Endothelial cell of umbilical vein (primary cell): ENCODE data around the gene SCARF2. TPM values are rescaled to one million over a fixed set of nuclear protein-coding genes. Genes with fewer than 3 reads are reported as not detected.
"Not testable (repeated sequence)": the region's sequence is repeated elsewhere in the genome, so short reads cannot be mapped to it uniquely, and the experiment has no call there.

Source experiments
- BruUV-seq: library from RNA; stranded (reverse); fragments of 400-500 nt; replicated peaks from 2 replicates; lab custom pipeline; 2021; lab: Mats Ljungman, UMichigan
- CTCF ChIA-PET: fragments of 300-600, 350-600 bp; sonication (Branson Sonifier 250); formaldehyde crosslinking; loops from one replicate; lab custom pipeline; 2021; ENCODE audit warnings: antibody characterized with exemption, inconsistent platforms; lab: Charles Lee
- POLR2A ChIA-PET: fragments of 300-600, 350-600 bp; sonication (Branson Sonifier 250); formaldehyde crosslinking; loops from one replicate; lab custom pipeline; 2021; ENCODE audit warnings: antibody characterized with exemption, inconsistent platforms; lab: Charles Lee
- DNase-seq: peaks from one replicate; pipeline ENCODE4 v3.0.0-alpha.2; 2011; ENCODE audit warnings: low read depth, low spot score
- FAIRE-seq: peaks from 2 replicates; lab custom pipeline; 2011; peaks lifted over from hg19 to GRCh38; lab: Jason Lieb, UNC
- H2AFZ ChIP-seq: 2 replicates; pipeline ENCODE4 v1.6.0; 2012; ENCODE audit warnings: low read depth, low read length, control low read depth, inconsistent platforms
- H3K27ac ChIP-seq: 2 replicates; pipeline ENCODE4 v1.5.1; 2011; ENCODE audit warnings: low read depth, mild to moderate bottlenecking, control low read depth, low read length, moderate library complexity; ENCODE audit not compliant: insufficient read depth
- H3K27me3 ChIP-seq, 2 experiments: 2 replicates each; pipeline versions ENCODE4 v1.6.0 to v1.6.1; 2011; ENCODE audit warnings: low read length in 2 of 2, mixed read lengths in 1 of 2; ENCODE audit not compliant: control insufficient read depth in 2 of 2, insufficient read depth in 2 of 2
- H3K36me3 ChIP-seq, 2 experiments: 2 replicates in 1 of 2; 3 replicates in 1 of 2; pipeline ENCODE4 v1.5.1; 2011; ENCODE audit warnings: low read length in 2 of 2, mild to moderate bottlenecking in 1 of 2, moderate library complexity in 1 of 2; ENCODE audit not compliant: control insufficient read depth in 2 of 2, insufficient read depth in 2 of 2; ENCODE audit errors: extremely low read depth in 1 of 2
- H3K4me1 ChIP-seq: 3 replicates; pipeline ENCODE4 v1.5.1; 2011; ENCODE audit warnings: mild to moderate bottlenecking, low read length; ENCODE audit not compliant: control insufficient read depth, insufficient read depth; ENCODE audit errors: extremely low read depth
- H3K4me2 ChIP-seq: 2 replicates; pipeline ENCODE4 v1.6.1; 2011; ENCODE audit warnings: low read length, control low read depth, mixed read lengths; ENCODE audit not compliant: insufficient read depth
- H3K4me3 ChIP-seq, 3 experiments: fragments of 200-600 bp in 1 of 3; sonication (generic), shearing (Covaris generic) in 1 of 3; replicated peaks in 1 of 3; 2 replicates each; pipeline ENCODE4 v1.5.1; 2011 to 2016; ENCODE audit warnings: control low read depth in 3 of 3, low read length in 3 of 3, mild to moderate bottlenecking in 2 of 3, inconsistent platforms in 1 of 3, low read depth in 1 of 3, moderate library complexity in 1 of 3; ENCODE audit not compliant: insufficient read depth in 1 of 3
- H3K79me2 ChIP-seq: 2 replicates; pipeline ENCODE4 v1.6.0; 2012; ENCODE audit warnings: low read length, inconsistent platforms; ENCODE audit not compliant: control insufficient read depth, insufficient read depth
- H3K9ac ChIP-seq: replicated peaks from 2 replicates; pipeline ENCODE3; 2011; ENCODE audit warnings: low read length, control low read depth; ENCODE audit not compliant: insufficient read depth; ENCODE audit errors: extremely low read depth
- H3K9me1 ChIP-seq: replicated peaks from 3 replicates; pipeline ENCODE4 v1.6.0; 2011; ENCODE audit warnings: mild to moderate bottlenecking, low read length; ENCODE audit not compliant: control insufficient read depth, insufficient read depth; ENCODE audit errors: extremely low read depth
- H3K9me3 ChIP-seq: replicated peaks from 2 replicates; pipeline ENCODE4 v1.5.1; 2012; ENCODE audit warnings: low read length, inconsistent platforms; ENCODE audit not compliant: control insufficient read depth, insufficient read depth
- H4K20me1 ChIP-seq: replicated peaks from 2 replicates; pipeline ENCODE3; 2011; ENCODE audit warnings: mild to moderate bottlenecking, low read length; ENCODE audit not compliant: control insufficient read depth, insufficient read depth; ENCODE audit errors: extremely low read depth
- CTCF ChIP-seq, 2 donors: IDR thresholded peaks; 1 replicate in 1 of 2; 2 replicates in 1 of 2; pipeline ENCODE4 v1.5.1; 2011; ENCODE audit warnings: low read length in 2 of 2, mild to moderate bottlenecking in 2 of 2, moderate library complexity in 2 of 2, control low read depth in 1 of 2, inconsistent platforms in 1 of 2, low read depth in 1 of 2; ENCODE audit not compliant: insufficient read depth in 1 of 2; ENCODE audit errors: extremely low read depth in 1 of 2
- EZH2 ChIP-seq: IDR thresholded peaks from 2 replicates; pipeline ENCODE4 v1.6.1; 2012; ENCODE audit warnings: borderline replicate concordance, low read depth, mild to moderate bottlenecking, moderate library complexity, low read length, inconsistent platforms; ENCODE audit not compliant: severe bottlenecking
- FOS ChIP-seq: IDR thresholded peaks from 2 replicates; pipeline ENCODE4 v1.6.1; 2011; ENCODE audit warnings: mild to moderate bottlenecking, low read length, moderate library complexity, borderline replicate concordance; ENCODE audit not compliant: insufficient read depth
- GATA2 ChIP-seq: IDR thresholded peaks from 2 replicates; pipeline ENCODE4 v1.7.0; 2011; ENCODE audit warnings: low read depth, mild to moderate bottlenecking, moderate library complexity, mixed read lengths, low read length; ENCODE audit not compliant: insufficient read length, insufficient read depth
- JUN ChIP-seq: IDR thresholded peaks from 2 replicates; pipeline ENCODE4 v1.6.1; 2011; ENCODE audit warnings: borderline replicate concordance, low read depth; ENCODE audit not compliant: insufficient read length, insufficient read depth
- MAX ChIP-seq: IDR thresholded peaks from 2 replicates; pipeline ENCODE4 v1.6.1; 2011; ENCODE audit not compliant: insufficient read depth, insufficient read length
- MYC ChIP-seq: IDR thresholded peaks from one replicate; pipeline ENCODE4 v1.6.1; 2011; ENCODE audit warnings: mild to moderate bottlenecking, low read depth, low read length
- POLR2A ChIP-seq: IDR thresholded peaks from 2 replicates; pipeline ENCODE4 v1.6.1; 2012; ENCODE audit warnings: low read depth, mild to moderate bottlenecking, control low read depth, low read length
- POLR2AphosphoS5 ChIP-seq: IDR thresholded peaks from 2 replicates; pipeline ENCODE4 v1.6.1; 2012; ENCODE audit warnings: low read depth, mild to moderate bottlenecking, control low read depth, low read length, moderate library complexity; ENCODE audit not compliant: insufficient read depth
- dilution Hi-C: fragments of 300-500 bp; cut with MboI; formaldehyde crosslinking; loops from one replicate; pipeline ENCODE4 v1.15.0; 2019; ENCODE audit warnings: low sequenced_read_pairs; ENCODE audit not compliant: extremely low pct_ligation_motif_present
- intact Hi-C: fragments of 100-400 bp; cut with micrococcal nuclease; formaldehyde crosslinking; loops from one replicate; pipeline ENCODE4 v1.10.0; 2022
- polyA plus RNA-seq, 4 experiments: library from polyadenylated mRNA; depleted of rRNA in 3 of 4; stranded (reverse) in 3 of 4; unstranded in 1 of 4; fragments of >200 nt; gene quantifications; 2 replicates each; pipeline versions ENCODE4 v1.2.1 to v1.2.3, GENCODE V29; 2011 to 2012; ENCODE audit warnings: missing spikeins in 1 of 4
- total RNA-seq: library from RNA; stranded (reverse); gene quantifications from 2 replicates; pipeline ENCODE4 v1.2.3, GENCODE V29; 2021

Gene SCARF2
- total and polyA plus RNA-seq, 2 donors (not counting 3 experiments of a cell fraction or from before 2014, with no cell fraction given) = 15.7 to 20.1 TPM

- no peak overlapping the region for H2AFZ ChIP-seq
- H3K4me2 ChIP-seq = no peak overlapping the region
- DNase-seq (no peak), FAIRE-seq (no peak)
- POLR2A ChIA-PET = no interaction called here
- TF ChIP-seq POLR2A = no peak
- no peak for TF ChIP-seq GATA2
- TF ChIP-seq EZH2 = no peak
- no peak for TF ChIP-seq JUN
- no peak for TF ChIP-seq POLR2AphosphoS5
- no peak for TF ChIP-seq MAX
- TF ChIP-seq FOS = no peak
- TF ChIP-seq MYC = no peak
- no peak for TF ChIP-seq CTCF (IDR thresholded peaks at IDR 0.05; ENCODE audit: extremely low read depth in 1 of 2, insufficient read depth in 1 of 2, low read depth in 1 of 2, low read length in 2 of 2)
- no peak overlapping the region for H3K9ac ChIP-seq
- no TSS peak for BruUV-seq
- dilution Hi-C loops = no loop called here
- CTCF ChIA-PET = interaction anchor here (1.1 kb wide), 1 partner anchor 44 kb away, joined by 3 read pairs; no protein-coding TSS in a partner anchor
- H4K20me1 ChIP-seq = no peaks in the 10 kb centered on the region
- no peaks in the 10 kb centered on the region for H3K79me2 ChIP-seq
- no peak overlapping the region for H3K4me3 ChIP-seq
- no peaks in the 10 kb centered on the region for H3K9me3 ChIP-seq
- intact Hi-C loops = no loop called here
- no peak overlapping the region for H3K27ac ChIP-seq
- H3K36me3 ChIP-seq = peaks cover 0 to 1% of the 10 kb centered on the region in 2 experiments
- H3K4me1 ChIP-seq = no peaks in the 10 kb centered on the region
- no peaks in the 10 kb centered on the region for H3K9me1 ChIP-seq
- H3K27me3 ChIP-seq = peaks cover 5% of the 10 kb centered on the region in 2 experiments
Observed at GRCh38 chr22:20412474-20413216, 25.0 kb downstream of the SCARF2 start.

GRCh38 chr22:20409385-20409784, 28.2 kb downstream of the SCARF2 start:
- intact Hi-C loops, H3K9me3 ChIP-seq, H3K27ac ChIP-seq, H3K9me1 ChIP-seq, H4K20me1 ChIP-seq, BruUV-seq, H2AFZ ChIP-seq, H3K4me1 ChIP-seq, H3K79me2 ChIP-seq, dilution Hi-C loops, DNase-seq, FAIRE-seq, H3K4me2 ChIP-seq, H3K4me3 ChIP-seq, H3K9ac ChIP-seq, H3K27me3 ChIP-seq, POLR2A ChIA-PET: not testable (repeated sequence)
- CTCF ChIA-PET = interaction anchor here (3.2 kb wide), 1 partner anchor 9 kb away, joined by 32 read pairs; no protein-coding TSS in a partner anchor
- peaks cover 7 to 16% of the 10 kb centered on the region in 2 experiments for H3K36me3 ChIP-seq
